ENCODE results near the gene PRICKLE4. TPM values are rescaled to one million over a fixed set of nuclear protein-coding genes. Genes with fewer than 3 reads are reported as not detected.
A peak's percentile ranks its signal among the peaks of the same experiment; 100 is the strongest.

The PRICKLE4 gene, protein sequence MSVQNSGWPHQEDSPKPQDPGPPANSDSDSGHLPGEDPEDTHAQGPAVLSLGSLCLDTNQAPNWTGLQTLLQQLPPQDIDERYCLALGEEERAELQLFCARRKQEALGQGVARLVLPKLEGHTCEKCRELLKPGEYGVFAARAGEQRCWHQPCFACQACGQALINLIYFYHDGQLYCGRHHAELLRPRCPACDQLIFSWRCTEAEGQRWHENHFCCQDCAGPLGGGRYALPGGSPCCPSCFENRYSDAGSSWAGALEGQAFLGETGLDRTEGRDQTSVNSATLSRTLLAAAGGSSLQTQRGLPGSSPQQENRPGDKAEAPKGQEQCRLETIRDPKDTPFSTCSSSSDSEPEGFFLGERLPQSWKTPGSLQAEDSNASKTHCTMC
- under 1 TPM in 1 of 2 experiments, not detected in 1; 0.71 TPM for total RNA-seq

DNA sequence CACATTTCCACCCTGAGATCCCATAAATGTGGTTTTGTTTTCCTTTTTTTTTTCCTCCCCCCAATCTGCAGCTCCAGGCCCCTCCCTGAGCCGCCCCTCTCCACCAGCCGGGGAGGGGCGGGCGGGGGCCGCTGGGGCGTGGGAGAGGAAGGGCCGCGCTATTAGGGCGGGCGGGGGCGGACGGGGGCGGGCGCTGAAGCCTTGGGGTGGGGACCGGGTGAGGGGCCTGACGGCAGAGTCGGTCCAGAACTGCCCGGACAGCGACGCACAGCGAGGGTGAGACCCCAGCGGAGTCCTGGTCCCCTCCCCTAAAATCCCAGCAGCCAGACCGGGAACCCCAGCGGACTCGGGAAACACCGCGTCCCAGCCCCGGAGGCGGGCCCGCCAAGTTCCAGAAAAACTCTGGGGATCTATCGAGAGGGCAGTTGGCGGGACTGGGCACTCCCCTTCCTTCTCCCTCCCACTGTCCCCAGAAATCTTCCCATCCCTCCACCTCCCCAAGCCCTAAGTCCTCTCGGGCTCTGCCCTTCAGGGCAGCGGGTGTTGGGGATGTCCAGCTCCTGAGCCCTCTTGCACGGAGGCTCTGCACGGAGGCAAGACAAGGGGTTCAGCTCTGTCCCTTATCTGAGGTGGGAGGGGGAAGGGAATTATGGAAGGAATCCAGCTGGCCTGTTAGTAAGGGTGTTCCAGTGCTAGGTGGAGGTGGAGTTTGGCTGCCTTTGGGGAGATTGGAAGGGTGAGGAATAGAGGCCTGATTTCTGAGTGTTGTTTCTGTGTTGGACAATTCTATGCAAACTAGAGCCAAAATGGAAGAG lies at the start of gene PRICKLE4:
TSS of gene PRICKLE4 (plus strand) at position 232 of the 815 bp plus-strand sequence. CDS start 2,692 bp downstream, outside the sequence.
- Mint-ChIP-seq H3K9me3 (no peaks in the 10 kb centered on the region), H3K4me1 (ENCODE audit: low read depth) (peaks cover 14% of the 10 kb centered on the region), H3K4me3 (peak within 1 kb of the TSS; percentile 84), H3K36me3 (no peaks in the 10 kb centered on the region), H3K27ac (peak within 1 kb of the TSS; percentile 26), H3K27me3 (peaks cover 6% of the 10 kb centered on the region)
- ChIA-PET CTCF (interaction anchor here (0.7 to 2.9 kb wide), 6 partner anchors 46 to 323 kb away, joined by 3 to 9 read pairs (median 3); partner anchors contain the start of genes BYSL and MED20), POLR2A (no interaction called here)
- intact Hi-C loops (cut with micrococcal nuclease): loop anchor here (1.0 to 5.0 kb wide), 4 partner anchors 264 to 437 kb away; partner anchors contain the start of gene MRPS10
- DNase-seq: no peak

DNA sequence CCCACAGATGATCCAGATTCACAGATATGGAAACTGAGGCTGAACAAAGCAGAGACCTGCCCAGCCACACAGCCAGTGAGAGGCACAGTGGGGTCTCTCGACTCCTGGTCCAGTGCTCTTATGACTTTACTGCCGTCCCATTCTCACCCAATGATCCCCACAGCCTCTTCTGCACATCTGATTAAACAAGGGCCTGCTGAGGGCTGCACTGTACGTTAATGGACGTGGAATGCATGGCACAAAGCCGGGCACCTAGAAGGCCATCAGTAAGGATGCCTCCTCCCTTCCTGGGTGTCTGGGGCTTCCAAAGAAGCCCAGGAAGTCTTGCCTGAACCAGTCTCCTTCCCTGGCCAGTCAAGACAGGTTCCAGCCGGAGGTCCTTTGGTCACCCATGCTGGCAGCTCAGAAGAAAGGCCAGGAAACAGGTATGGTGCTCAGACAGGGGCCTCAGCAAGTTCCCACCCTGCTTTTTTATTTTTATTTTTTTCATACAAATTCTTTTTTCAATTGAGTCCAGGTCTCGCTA lies 49.0 kb upstream of the PRICKLE4 start:
- Mint-ChIP-seq H3K27ac (no peak overlapping the region), H3K36me3 (no peaks in the 10 kb centered on the region), H3K9me3 (no peaks in the 10 kb centered on the region), H3K27me3 (no peaks in the 10 kb centered on the region), H3K4me1 (ENCODE audit: low read depth) (peaks cover 47% of the 10 kb centered on the region), H3K4me3 (no peak overlapping the region)
- POLR2A ChIA-PET: no interaction called here
- CTCF ChIA-PET: no interaction called here
- DNase-seq: no peak
- intact Hi-C loops (cut with micrococcal nuclease): no loop called here

DNA sequence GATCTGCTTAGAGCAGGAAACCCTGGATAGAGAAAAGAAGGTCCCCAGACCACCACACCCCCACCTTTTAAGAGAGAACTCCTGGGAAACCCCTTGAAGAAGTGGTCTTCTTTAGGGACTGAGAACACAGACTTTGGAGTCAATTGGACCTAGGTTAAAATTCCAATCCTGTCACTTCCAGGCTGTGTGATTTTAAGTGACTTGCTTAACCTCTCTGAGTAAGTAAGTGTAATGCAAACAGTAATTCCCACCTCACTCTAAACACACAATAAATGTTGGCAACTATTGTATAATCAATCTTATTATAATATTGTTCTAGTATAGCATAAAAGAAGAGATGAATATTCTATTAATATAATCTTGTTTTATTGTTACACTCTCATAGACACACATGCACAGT lies 48.4 kb upstream of the PRICKLE4 start:
- Mint-ChIP-seq H3K4me3 (no peak overlapping the region), H3K36me3 (no peaks in the 10 kb centered on the region), H3K9me3 (no peaks in the 10 kb centered on the region), H3K27ac (peak overlapping the region; percentile 58), H3K27me3 (no peaks in the 10 kb centered on the region), H3K4me1 (ENCODE audit: low read depth) (peaks cover 43% of the 10 kb centered on the region)
- ChIA-PET POLR2A (interaction anchor here (3.0 kb wide), 1 partner anchor 15 kb away, joined by 10 read pairs; no protein-coding TSS in a partner anchor), CTCF (interaction anchor here (1.2 to 3.7 kb wide), 4 partner anchors 10 to 55 kb away, joined by 3 to 36 read pairs (median 9); partner anchors contain the start of gene TOMM6)
- intact Hi-C loops (cut with micrococcal nuclease): no loop called here
- DNase-seq: no peak

DNA sequence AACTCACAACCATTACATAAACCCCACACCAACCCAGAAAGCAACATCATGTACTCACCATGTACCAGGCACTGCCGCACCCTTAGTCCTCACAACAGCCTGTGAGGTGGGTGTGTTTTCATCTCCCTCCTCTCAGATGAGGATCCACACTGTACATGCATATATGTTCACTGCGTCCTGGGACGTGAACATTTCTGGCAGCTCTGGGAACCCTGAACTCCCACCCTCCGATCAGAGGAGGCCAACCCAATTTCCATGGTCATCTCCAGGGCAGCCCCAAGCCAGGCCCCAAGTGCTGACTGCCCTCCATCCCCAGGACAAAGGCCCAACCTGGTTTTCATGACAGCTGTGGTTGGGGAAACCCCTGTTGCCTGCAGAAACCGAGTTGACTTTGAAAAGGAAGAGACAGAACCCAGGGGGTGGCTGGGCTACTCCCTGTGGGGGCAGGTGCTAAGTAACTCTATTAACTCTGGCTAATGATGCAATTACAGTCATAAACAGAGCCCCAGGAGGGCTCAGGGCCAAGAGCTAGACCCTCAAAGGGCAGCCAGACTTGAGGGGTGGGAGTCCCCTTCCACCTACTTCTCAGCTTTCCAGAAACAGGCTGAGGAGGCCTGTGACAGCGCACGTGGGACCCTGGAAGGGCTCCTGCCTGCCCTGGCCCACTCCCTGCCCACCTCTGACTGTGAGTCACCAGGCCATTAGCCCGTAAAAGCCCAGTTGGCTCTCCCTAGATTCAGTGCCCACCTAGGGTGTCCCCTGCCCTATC lies 47.8 kb upstream of the PRICKLE4 start:
- H3K9me3 Mint-ChIP-seq: no peaks in the 10 kb centered on the region
- H3K4me3 Mint-ChIP-seq: peak overlapping the region; percentile 83
- intact Hi-C loops (cut with micrococcal nuclease): no loop called here
- POLR2A ChIA-PET: interaction anchor here (3.0 kb wide), 1 partner anchor 16 kb away, joined by 10 read pairs; no protein-coding TSS in a partner anchor
- no peaks in the 10 kb centered on the region for H3K36me3 Mint-ChIP-seq
- DNase-seq: peak; percentile 74
- H3K27ac Mint-ChIP-seq: peak overlapping the region; percentile 84
- no peaks in the 10 kb centered on the region for H3K27me3 Mint-ChIP-seq
- CTCF ChIA-PET: interaction anchor here (0.6 to 4.4 kb wide), 7 partner anchors 11 to 619 kb away, joined by 3 to 49 read pairs (median 3); partner anchors contain the start of gene TOMM6
- H3K4me1 Mint-ChIP-seq (ENCODE audit: low read depth): peaks cover 39% of the 10 kb centered on the region

DNA sequence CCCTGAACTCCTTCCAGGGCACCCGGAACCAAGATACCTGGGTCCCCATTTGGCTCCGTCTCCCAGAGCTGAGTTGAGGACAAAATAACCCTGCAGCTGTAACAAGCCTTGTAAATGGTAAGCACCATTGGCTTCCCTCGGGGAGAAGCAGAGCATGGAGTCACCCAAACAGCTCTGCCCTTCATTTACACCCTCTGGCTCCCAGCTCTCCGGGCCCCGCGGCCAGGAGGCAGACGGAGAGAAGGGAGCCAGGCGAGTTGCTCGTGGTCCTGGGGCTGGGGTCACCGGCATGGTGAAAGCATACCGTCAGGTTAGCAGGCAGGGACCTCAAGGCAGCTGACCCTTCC lies 47.2 kb upstream of the PRICKLE4 start:
- DNase-seq: no peak
- CTCF ChIA-PET: interaction anchor here (0.6 to 4.4 kb wide), 10 partner anchors 12 to 619 kb away, joined by 3 to 49 read pairs (median 3); partner anchors contain the start of gene TOMM6
- no peaks in the 10 kb centered on the region for H3K27me3 Mint-ChIP-seq
- peak overlapping the region; percentile 84 for H3K27ac Mint-ChIP-seq
- H3K4me1 Mint-ChIP-seq (ENCODE audit: low read depth): peaks cover 39% of the 10 kb centered on the region
- peak overlapping the region; percentile 83 for H3K4me3 Mint-ChIP-seq
- no peaks in the 10 kb centered on the region for H3K9me3 Mint-ChIP-seq
- H3K36me3 Mint-ChIP-seq: no peaks in the 10 kb centered on the region
- POLR2A ChIA-PET: interaction anchor here (1.8 to 3.0 kb wide), 2 partner anchors 16 to 27 kb away, joined by 6 to 10 read pairs; no protein-coding TSS in a partner anchor
- intact Hi-C loops (cut with micrococcal nuclease): no loop called here

DNA sequence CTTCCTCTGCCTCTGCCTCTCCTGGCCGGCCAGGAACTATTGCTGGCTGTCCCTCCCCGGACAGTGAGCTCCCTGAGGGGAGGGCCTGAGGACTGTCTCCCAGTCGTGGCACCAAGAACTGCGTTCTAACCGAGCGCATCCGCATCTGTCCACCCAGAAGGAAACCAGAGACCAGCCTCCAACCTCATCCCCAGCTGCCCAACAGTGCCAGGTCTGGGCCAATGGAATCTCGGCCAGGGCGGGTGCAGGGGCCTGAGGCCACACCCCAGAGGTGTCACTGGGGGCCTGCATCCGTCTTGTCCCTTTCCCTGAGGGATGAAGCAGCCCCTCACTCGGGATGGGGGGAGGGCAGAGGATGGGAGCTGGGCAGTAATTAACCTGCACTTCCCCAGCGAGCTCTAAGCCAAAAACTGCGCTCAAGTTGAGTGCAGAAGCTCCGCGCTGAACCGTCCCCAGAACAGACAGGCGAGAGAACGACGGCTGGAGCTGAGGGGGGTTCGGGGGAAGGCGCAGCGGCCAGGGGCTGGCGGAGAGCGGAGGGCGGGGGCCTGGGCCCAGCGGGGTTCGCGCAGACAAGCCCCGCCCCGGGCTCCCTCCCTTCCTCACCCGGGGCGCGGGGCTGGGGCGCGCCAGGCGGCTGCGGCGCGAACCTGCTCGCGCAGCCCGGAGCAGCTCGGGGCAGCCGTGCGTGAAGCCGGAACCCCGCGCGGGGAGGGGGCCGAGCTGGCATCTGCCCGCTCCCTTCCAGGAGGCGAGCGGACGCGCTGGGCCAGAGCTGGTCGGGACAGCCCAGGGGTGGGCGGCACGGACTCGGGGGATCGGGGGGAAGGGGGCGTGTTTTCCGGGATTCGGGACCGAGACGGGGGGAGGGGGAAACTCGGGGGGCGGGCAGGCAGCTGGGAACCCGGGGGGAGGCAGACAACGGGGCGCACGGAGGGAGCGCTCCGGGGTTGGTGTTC lies 46.6 kb upstream of the PRICKLE4 start:
- Mint-ChIP-seq H3K4me1 (ENCODE audit: low read depth) (peaks cover 37% of the 10 kb centered on the region), H3K9me3 (no peaks in the 10 kb centered on the region), H3K36me3 (no peaks in the 10 kb centered on the region), H3K4me3 (peak overlapping the region; percentile 83), H3K27me3 (no peaks in the 10 kb centered on the region), H3K27ac (peak overlapping the region; percentile 84)
- intact Hi-C loops (cut with micrococcal nuclease): loop anchor here (2.0 kb wide), 2 partner anchors 187 to 661 kb away; partner anchors contain the start of genes BYSL, MED20, NFYA and OARD1
- peak; percentile 66 for DNase-seq
- ChIA-PET POLR2A (interaction anchor here (1.8 to 3.0 kb wide), 3 partner anchors 17 to 28 kb away, joined by 5 to 10 read pairs (median 6); no protein-coding TSS in a partner anchor), CTCF (interaction anchor here (0.6 to 4.4 kb wide), 12 partner anchors 11 to 618 kb away, joined by 3 to 49 read pairs (median 3); partner anchors contain the start of genes TAF8 and TOMM6)

DNA sequence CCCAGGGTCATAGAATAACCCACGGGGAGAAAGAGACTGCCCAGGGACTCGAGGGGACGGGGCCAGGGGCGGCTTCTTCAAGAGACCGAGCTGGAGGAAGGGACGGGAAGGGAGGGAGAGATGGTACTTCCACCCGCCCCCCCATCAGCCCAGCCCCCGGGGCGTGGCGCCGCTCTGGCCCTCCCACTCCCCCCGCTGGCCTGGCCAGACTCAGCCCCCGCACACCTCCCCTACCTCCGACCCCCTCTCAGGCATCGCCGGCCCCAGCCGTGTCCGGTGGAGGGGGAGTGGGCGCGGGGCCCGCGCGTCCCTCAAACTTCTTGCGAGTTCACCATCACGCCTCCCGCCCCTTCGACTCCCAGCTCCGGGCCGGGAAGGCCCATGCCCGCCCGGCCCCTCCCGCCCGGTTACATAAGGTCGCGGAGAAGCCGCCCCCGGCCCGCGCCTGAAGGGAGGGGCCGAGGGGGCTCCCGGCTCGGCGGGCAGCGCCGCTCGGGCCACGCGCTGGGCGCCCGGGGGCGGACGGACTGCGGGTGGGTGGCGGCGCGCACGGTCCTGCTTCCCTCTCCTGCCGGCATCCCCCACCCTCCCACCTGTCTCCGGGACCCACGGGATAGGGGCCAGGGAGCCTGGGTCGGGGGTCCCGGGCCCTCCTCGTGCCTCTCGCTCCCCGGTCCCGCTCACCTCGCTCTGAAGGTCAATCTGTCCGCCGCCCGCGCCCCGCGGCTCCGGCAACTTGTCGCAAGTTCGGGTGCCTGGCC lies 45.7 kb upstream of the PRICKLE4 start:
- Mint-ChIP-seq H3K36me3 (no peaks in the 10 kb centered on the region), H3K27ac (peak overlapping the region; percentile 18), H3K4me3 (peak overlapping the region; percentile 67), H3K27me3 (no peaks in the 10 kb centered on the region), H3K9me3 (no peaks in the 10 kb centered on the region), H3K4me1 (ENCODE audit: low read depth) (peaks cover 35% of the 10 kb centered on the region)
- POLR2A ChIA-PET: interaction anchor here (1.8 to 3.0 kb wide), 3 partner anchors 18 to 28 kb away, joined by 5 to 10 read pairs (median 6); no protein-coding TSS in a partner anchor
- intact Hi-C loops (cut with micrococcal nuclease): loop anchor here (1.0 to 5.0 kb wide), 6 partner anchors 28 to 662 kb away; partner anchors contain the start of genes BYSL, FRS3, MED20 and NFYA
- CTCF ChIA-PET: interaction anchor here (0.8 to 4.4 kb wide), 10 partner anchors 10 to 315 kb away, joined by 3 to 49 read pairs (median 3); partner anchors contain the start of genes TAF8 and TOMM6
- peak; percentile 76 for DNase-seq

DNA sequence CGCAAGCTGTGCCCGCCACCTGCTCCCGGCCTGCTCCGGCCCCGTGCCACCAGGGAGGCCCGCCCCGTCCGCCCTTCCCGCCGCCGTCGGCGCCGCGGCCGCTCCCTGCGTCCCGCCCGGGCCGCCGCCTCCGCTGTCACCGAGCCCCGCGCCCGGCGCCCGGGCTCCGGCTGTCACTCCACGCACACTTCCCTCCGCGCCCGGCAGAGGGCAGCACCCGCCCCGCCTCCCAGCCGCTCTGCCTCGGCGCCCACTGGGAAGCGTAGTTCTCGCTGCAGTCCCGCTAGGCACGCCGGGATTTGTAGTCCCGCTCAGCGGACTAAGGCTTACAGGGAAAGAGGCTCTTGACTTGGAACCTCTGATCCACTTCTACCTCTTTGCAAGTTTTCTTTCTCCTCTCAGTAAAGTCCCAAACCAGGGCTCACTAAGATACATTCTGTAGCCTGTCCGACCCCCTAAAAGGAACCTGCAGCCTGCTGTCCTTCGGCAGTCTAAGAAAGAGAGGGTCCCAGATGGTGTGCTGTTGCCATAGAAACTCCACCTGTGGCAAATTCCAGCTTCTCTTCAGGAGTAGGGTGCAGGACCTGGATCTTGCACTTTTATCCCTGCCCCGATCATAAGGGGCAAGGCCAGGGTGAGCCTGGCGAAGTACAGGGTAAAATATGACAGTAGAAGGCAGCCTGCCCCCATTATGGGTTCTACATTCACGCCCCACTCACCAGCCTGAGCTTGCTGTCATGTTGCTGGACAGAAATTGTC lies 45.0 kb upstream of the PRICKLE4 start, which contains the start of gene TFEB:
TSS of gene TFEB (minus strand) at position 182 of the 759 bp plus-strand sequence. CDS start 44,395 bp downstream, outside the sequence.
- peak; percentile 95 for DNase-seq
- Mint-ChIP-seq H3K27ac (peak within 1 kb of the TSS; percentile 18), H3K9me3 (no peaks in the 10 kb centered on the region), H3K36me3 (no peaks in the 10 kb centered on the region), H3K4me3 (peak within 1 kb of the TSS; percentile 67), H3K27me3 (no peaks in the 10 kb centered on the region), H3K4me1 (ENCODE audit: low read depth) (peaks cover 28% of the 10 kb centered on the region)
- CTCF ChIA-PET: interaction anchor here (0.6 to 4.4 kb wide), 5 partner anchors 20 to 207 kb away, joined by 3 to 49 read pairs (median 15); partner anchors contain the start of gene TOMM6
- POLR2A ChIA-PET: interaction anchor here (1.8 to 1.9 kb wide), 2 partner anchors 28 to 29 kb away, joined by 5 to 6 read pairs; no protein-coding TSS in a partner anchor
- intact Hi-C loops (cut with micrococcal nuclease): loop anchor here (1.0 to 5.0 kb wide), 6 partner anchors 28 to 663 kb away; partner anchors contain the start of genes BYSL, FRS3, MED20 and NFYA

All from activated CD4-positive, alpha-beta memory T cell treated with anti-CD3 and anti-CD28 coated beads for 36 hours (primary cell).